PC-3 (cell line): ENCODE results near the gene RND2. TPM values are rescaled to one million over a fixed set of nuclear protein-coding genes. Genes with fewer than 3 reads are reported as not detected.

Experiments used
- ATAC-seq: fragments of 200-7000 bp; cut with Tn5 transposase; 2 replicates; pipeline ENCODE4 v1.9.1; 2020; ENCODE audit warnings: mild to moderate bottlenecking, moderate library complexity
- BruUV-seq: library from RNA; stranded (reverse); fragments of 400-500 nt; replicated peaks from 2 replicates; lab custom pipeline; 2021; lab: Mats Ljungman, UMichigan
- CTCF ChIA-PET: fragments of 300-600 bp; sonication (Branson Sonifier 250); formaldehyde crosslinking; loops from one replicate; lab custom pipeline; 2022; ENCODE audit warnings: antibody characterized with exemption; lab: Charles Lee
- POLR2A ChIA-PET: fragments of 300-600 bp; sonication (Branson Sonifier 250); formaldehyde crosslinking; loops from one replicate; lab custom pipeline; 2022; ENCODE audit warnings: antibody characterized with exemption; ENCODE audit not compliant: unreplicated experiment; lab: Charles Lee
- DNase-seq: peaks from one replicate; pipeline ENCODE4 v3.0.0-alpha.2; 2015
- H2AFZ ChIP-seq: fragments of 300-600 bp; sonication (generic); 2 replicates; pipeline ENCODE4 v1.6.0; 2016; ENCODE audit warnings: antibody characterized with exemption, low read length
- H3F3A ChIP-seq: fragments of 300-600 bp; sonication (generic); one replicate; pipeline ENCODE4 v1.6.0; 2017; ENCODE audit warnings: antibody characterized with exemption, low read length, control low read depth, mild to moderate bottlenecking; ENCODE audit not compliant: unreplicated experiment
- H3K27ac ChIP-seq: fragments of 300-600 bp; sonication (generic); 2 replicates; pipeline ENCODE4 v1.5.1; 2016; ENCODE audit warnings: mild to moderate bottlenecking, low read length
- H3K27me3 ChIP-seq: fragments of 300-600 bp; sonication (generic); 2 replicates; pipeline ENCODE4 v1.6.1; 2016; ENCODE audit warnings: low read length, mixed read lengths
- H3K36me3 ChIP-seq: fragments of 300-600 bp; sonication (generic); 2 replicates; pipeline ENCODE4 v1.6.1; 2016; ENCODE audit warnings: low read depth, mixed run types, low read length, mixed read lengths
- H3K4me1 ChIP-seq: fragments of 300-600 bp; sonication (generic); 2 replicates; pipeline ENCODE4 v1.5.1; 2016; ENCODE audit warnings: low read length; ENCODE audit not compliant: insufficient read depth
- H3K4me2 ChIP-seq: fragments of 300-600 bp; sonication (generic); 2 replicates; pipeline ENCODE4 v1.6.0; 2016; ENCODE audit warnings: low read length
- H3K4me3 ChIP-seq: fragments of 300-600 bp; sonication (generic); 2 replicates; pipeline ENCODE4 v1.5.1; 2016; ENCODE audit warnings: mild to moderate bottlenecking, low read length, mixed read lengths
- H3K79me2 ChIP-seq: fragments of 300-600 bp; sonication (generic); 2 replicates; pipeline ENCODE4 v1.6.1; 2017; ENCODE audit warnings: low read length, mixed read lengths
- H3K9ac ChIP-seq: fragments of 300-600 bp; sonication (generic); 2 replicates; pipeline ENCODE4 v1.6.0; 2016; ENCODE audit warnings: mild to moderate bottlenecking, low read length
- H3K9me2 ChIP-seq: fragments of 300-600 bp; sonication (generic); replicated peaks from 2 replicates; pipeline ENCODE4 v1.6.1; 2016; ENCODE audit warnings: mixed run types, low read length, mixed read lengths
- H3K9me3 ChIP-seq: fragments of 300-600 bp; sonication (generic); 2 replicates; pipeline ENCODE4 v1.6.1; 2016; ENCODE audit warnings: low read length, mixed read lengths
- H4K20me1 ChIP-seq: fragments of 300-600 bp; sonication (generic); 2 replicates; pipeline ENCODE4 v1.6.1; 2016; ENCODE audit warnings: low read length, mixed read lengths
- CTCF ChIP-seq: fragments of 300-600 bp; sonication (generic); conservative IDR thresholded peaks from 2 replicates; pipeline ENCODE4 v1.5.1; 2017; ENCODE audit warnings: antibody characterized with exemption, low read depth, mild to moderate bottlenecking, low read length
- EZH2 ChIP-seq: fragments of 300-600 bp; sonication (generic); IDR thresholded peaks from one replicate; pipeline ENCODE4 v1.6.1; 2017; ENCODE audit warnings: antibody characterized with exemption, mild to moderate bottlenecking, low read length; ENCODE audit not compliant: unreplicated experiment
- EZH2phosphoT487 ChIP-seq: fragments of 300-600 bp; sonication (generic); IDR thresholded peaks from 2 replicates; pipeline ENCODE4 v1.6.1; 2018; ENCODE audit warnings: mild to moderate bottlenecking, antibody characterized with exemption, low read length, borderline replicate concordance
- intact Hi-C: fragments of 100-400 bp; cut with micrococcal nuclease; formaldehyde crosslinking; loops from 2 replicates; pipeline ENCODE4 v1.9.0; 2023
- total RNA-seq: library from RNA; depleted of rRNA; stranded (reverse); fragments of >200 nt; gene quantifications from 2 replicates; pipeline ENCODE4 v1.2.3, GENCODE V29; 2014

RND2 gene
- total RNA-seq, 1 experiment from 2014 or later = 0.29 TPM

- Histone ChIP-seq H3F3A (no peaks in the 10 kb centered on the region), H3K9me2 (no peaks in the 10 kb centered on the region), H3K27me3 (no peaks in the 10 kb centered on the region), H3K4me3 (no peak overlapping the region), H3K36me3 (no peaks in the 10 kb centered on the region), H3K4me1 (no peaks in the 10 kb centered on the region), H3K79me2 (no peaks in the 10 kb centered on the region), H3K27ac (no peak overlapping the region), H4K20me1 (no peaks in the 10 kb centered on the region), H3K9me3 (no peaks in the 10 kb centered on the region), H3K9ac (no peak overlapping the region), H2AFZ (no peak overlapping the region), H3K4me2 (no peak overlapping the region)
- DNase-seq (no peak), ATAC-seq (no peak)
- no TSS peak for BruUV-seq
- TF ChIP-seq EZH2phosphoT487 (no peak), EZH2 (no peak), CTCF (no peak)
- ChIA-PET CTCF (no interaction called here), POLR2A (no interaction called here)
- intact Hi-C loops = no loop called here
Measured at GRCh38 chr17:43033948-43034881, 9.2 kb downstream of the RND2 start.

GRCh38 chr17:43034894-43035293 lies 9.9 kb downstream of the RND2 start:
- ChIA-PET POLR2A (interaction anchor here (0.7 kb wide), 1 partner anchor 8 kb away, joined by 8 read pairs; no protein-coding TSS in a partner anchor), CTCF (no interaction called here)
- BruUV-seq = no TSS peak
- no peak for ATAC-seq
- H3K4me2 ChIP-seq = no peak overlapping the region
- H3K4me3 ChIP-seq = no peak overlapping the region
- no peaks in the 10 kb centered on the region for H3F3A ChIP-seq
- H3K9ac ChIP-seq = no peak overlapping the region
- no peaks in the 10 kb centered on the region for H4K20me1 ChIP-seq
- TF ChIP-seq CTCF (no peak), EZH2 (no peak)
- H3K9me3 ChIP-seq = no peaks in the 10 kb centered on the region
- H3K27ac ChIP-seq = no peak overlapping the region
- H3K27me3 ChIP-seq = no peaks in the 10 kb centered on the region
- H3K36me3 ChIP-seq = no peaks in the 10 kb centered on the region
- H3K79me2 ChIP-seq = no peaks in the 10 kb centered on the region
- DNase-seq = no peak
- H3K4me1 ChIP-seq = no peaks in the 10 kb centered on the region
- H2AFZ ChIP-seq = no peak overlapping the region
- no peaks in the 10 kb centered on the region for H3K9me2 ChIP-seq
- intact Hi-C loops = no loop called here

GRCh38 chr17:43039646-43040045 lies 14.6 kb downstream of the RND2 start:
- Histone ChIP-seq H3K27ac (no peak overlapping the region), H4K20me1 (no peaks in the 10 kb centered on the region), H3K9me2 (no peaks in the 10 kb centered on the region), H3F3A (no peaks in the 10 kb centered on the region), H3K27me3 (no peaks in the 10 kb centered on the region), H2AFZ (no peak overlapping the region), H3K36me3 (no peaks in the 10 kb centered on the region; the same call in 1 of the 2 replicates), H3K4me2 (no peak overlapping the region), H3K9me3 (no peaks in the 10 kb centered on the region), H3K79me2 (no peaks in the 10 kb centered on the region), H3K4me3 (no peak overlapping the region), H3K9ac (no peak overlapping the region), H3K4me1 (no peaks in the 10 kb centered on the region)
- no TSS peak for BruUV-seq
- no peak for TF ChIP-seq EZH2
- no peak for TF ChIP-seq EZH2phosphoT487
- no peak for TF ChIP-seq CTCF
- ATAC-seq (no peak), DNase-seq (no peak)
- ChIA-PET CTCF (no interaction called here), POLR2A (no interaction called here)
- intact Hi-C loops = no loop called here
